ENCODE measurements around the gene TECPR1. TPM values are rescaled to one million over a fixed set of nuclear protein-coding genes. Genes with fewer than 3 reads are reported as not detected.

Gene TECPR1
- total RNA-seq, 1 donor from 2014 or later, result 44.0 TPM

- H3K27me3 ChIP-seq (ENCODE audit: control insufficient read depth, insufficient read depth, low read length), result no peaks in the 10 kb centered on the region
- no peak for DNase-seq (ENCODE audit: low read depth)
- TF ChIP-seq CTCF (IDR thresholded peaks at IDR 0.05; ENCODE audit: insufficient read depth, low read length, poor library complexity, severe bottlenecking), result no peak
Observed at GRCh38 chr7:98214811-98215321, 37.2 kb downstream of the TECPR1 start.

GRCh38 chr7:98213888-98214810 lies 37.9 kb downstream of the TECPR1 start:
- Histone ChIP-seq H3K27me3 (ENCODE audit: control insufficient read depth, insufficient read depth, low read length) (no peaks in the 10 kb centered on the region), H3K4me3 (ENCODE audit: low read depth, low read length) (no peak overlapping the region), H3K36me3 (ENCODE audit: control insufficient read depth, insufficient read depth, low read length) (no peaks in the 10 kb centered on the region)
- TF ChIP-seq CTCF (IDR thresholded peaks at IDR 0.05; ENCODE audit: insufficient read depth, low read length, poor library complexity, severe bottlenecking), result no peak
- no peak for DNase-seq (ENCODE audit: low read depth)

More at GRCh38 chr7:98214811-98215321, 37.2 kb downstream of the TECPR1 start:
- Histone ChIP-seq H3K4me3 (ENCODE audit: low read depth, low read length) (no peak overlapping the region), H3K36me3 (ENCODE audit: control insufficient read depth, insufficient read depth, low read length) (no peaks in the 10 kb centered on the region)

- no peak for DNase-seq (ENCODE audit: low read depth)
- Histone ChIP-seq H3K36me3 (ENCODE audit: control insufficient read depth, insufficient read depth, low read length) (no peaks in the 10 kb centered on the region), H3K4me3 (ENCODE audit: low read depth, low read length) (no peak overlapping the region), H3K27me3 (ENCODE audit: control insufficient read depth, insufficient read depth, low read length) (no peaks in the 10 kb centered on the region)
- TF ChIP-seq CTCF (IDR thresholded peaks at IDR 0.05; ENCODE audit: insufficient read depth, low read length, poor library complexity, severe bottlenecking), result no peak
Observed at GRCh38 chr7:98213296-98213887, 38.6 kb downstream of the TECPR1 start.

GRCh38 chr7:98212532-98213041 lies 39.4 kb downstream of the TECPR1 start:
- no peak for DNase-seq (ENCODE audit: low read depth)
- H3K27me3 ChIP-seq (ENCODE audit: control insufficient read depth, insufficient read depth, low read length), result no peaks in the 10 kb centered on the region
- H3K4me3 ChIP-seq (ENCODE audit: low read depth, low read length), result no peak overlapping the region
- H3K36me3 ChIP-seq (ENCODE audit: control insufficient read depth, insufficient read depth, low read length), result no peaks in the 10 kb centered on the region
- TF ChIP-seq CTCF (IDR thresholded peaks at IDR 0.05; ENCODE audit: insufficient read depth, low read length, poor library complexity, severe bottlenecking), result no peak

- DNase-seq (ENCODE audit: low read depth), result no peak
- H3K36me3 ChIP-seq (ENCODE audit: control insufficient read depth, insufficient read depth, low read length), result no peaks in the 10 kb centered on the region
- no peak for TF ChIP-seq CTCF (IDR thresholded peaks at IDR 0.05; ENCODE audit: insufficient read depth, low read length, poor library complexity, severe bottlenecking)
- peak overlapping the region; percentile 34 for H3K4me3 ChIP-seq (ENCODE audit: low read depth, low read length)
- H3K27me3 ChIP-seq (ENCODE audit: control insufficient read depth, insufficient read depth, low read length), result no peaks in the 10 kb centered on the region
Observed at GRCh38 chr7:98211676-98212531, 40.1 kb downstream of the TECPR1 start.
